D721Med (cell line): ENCODE measurements around the gene RAB28.

ENCODE experiments used
- DNase-seq: peaks from one replicate; pipeline ENCODE4 v3.0.0; 2011; ENCODE audit warnings: low spot score; ENCODE audit not compliant: insufficient read length
- FAIRE-seq: peaks from 2 replicates; lab custom pipeline; 2011; peaks lifted over from hg19 to GRCh38; lab: Jason Lieb, UNC
- CTCF ChIP-seq: IDR thresholded peaks from 2 replicates; pipeline ENCODE4 v1.5.1; 2012; ENCODE audit warnings: mild to moderate bottlenecking, control low read depth; ENCODE audit not compliant: insufficient read depth; ENCODE audit errors: missing control alignments

RAB28 gene

GRCh38 chr4:13325744-13326143, 158.4 kb downstream of the RAB28 start:
- TF ChIP-seq CTCF, result no peak
- no peak for DNase-seq
- FAIRE-seq, result no peak

DNA sequence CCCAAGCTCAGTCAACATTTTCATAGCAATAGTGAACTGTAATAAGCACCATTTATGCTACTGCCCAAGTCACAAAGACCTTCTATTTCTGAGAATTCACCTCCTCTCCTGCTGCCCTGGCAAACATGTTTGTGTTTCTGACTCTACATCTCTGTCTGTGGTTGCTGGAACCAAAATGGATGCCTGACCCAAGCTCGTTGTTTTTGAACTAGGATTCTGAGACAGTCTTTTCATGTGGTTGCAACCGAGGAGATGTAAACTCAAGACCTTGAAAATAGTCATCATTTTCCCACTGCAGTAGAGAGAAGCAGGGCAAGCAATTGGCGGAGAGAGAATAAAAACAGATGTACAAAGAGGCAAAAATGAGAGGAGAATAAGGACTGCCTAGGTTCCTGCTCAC, 160.2 kb downstream of the RAB28 start:
- TF ChIP-seq CTCF, result no peak
- FAIRE-seq, result no peak
- DNase-seq, result no peak

DNA sequence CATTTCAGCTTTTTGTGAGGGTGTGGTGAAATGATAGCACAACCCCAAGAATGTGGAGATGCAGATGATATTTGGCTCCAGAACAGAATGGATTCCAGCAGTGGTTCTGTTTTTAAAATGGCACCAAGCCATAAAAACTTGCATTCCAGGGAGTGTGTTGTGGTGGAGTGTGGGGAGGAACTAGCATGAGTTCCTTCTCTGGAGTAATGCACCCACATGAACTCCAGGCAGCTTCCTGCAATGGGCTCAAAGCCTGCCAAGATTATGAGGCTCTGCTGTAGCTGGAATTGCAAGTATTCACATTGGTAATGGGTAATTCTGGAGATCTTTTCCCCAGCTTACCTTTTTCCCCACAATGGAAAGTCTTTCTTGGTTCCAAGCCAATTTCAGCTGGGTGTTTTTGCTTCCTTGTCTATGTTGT, 161.4 kb downstream of the RAB28 start:
- TF ChIP-seq CTCF, result no peak
- FAIRE-seq, result no peak

More for the DNA sequence above, 161.4 kb downstream of the RAB28 start:
- no peak for DNase-seq
